ENCODE measurements around the gene AFDN.

DNA sequence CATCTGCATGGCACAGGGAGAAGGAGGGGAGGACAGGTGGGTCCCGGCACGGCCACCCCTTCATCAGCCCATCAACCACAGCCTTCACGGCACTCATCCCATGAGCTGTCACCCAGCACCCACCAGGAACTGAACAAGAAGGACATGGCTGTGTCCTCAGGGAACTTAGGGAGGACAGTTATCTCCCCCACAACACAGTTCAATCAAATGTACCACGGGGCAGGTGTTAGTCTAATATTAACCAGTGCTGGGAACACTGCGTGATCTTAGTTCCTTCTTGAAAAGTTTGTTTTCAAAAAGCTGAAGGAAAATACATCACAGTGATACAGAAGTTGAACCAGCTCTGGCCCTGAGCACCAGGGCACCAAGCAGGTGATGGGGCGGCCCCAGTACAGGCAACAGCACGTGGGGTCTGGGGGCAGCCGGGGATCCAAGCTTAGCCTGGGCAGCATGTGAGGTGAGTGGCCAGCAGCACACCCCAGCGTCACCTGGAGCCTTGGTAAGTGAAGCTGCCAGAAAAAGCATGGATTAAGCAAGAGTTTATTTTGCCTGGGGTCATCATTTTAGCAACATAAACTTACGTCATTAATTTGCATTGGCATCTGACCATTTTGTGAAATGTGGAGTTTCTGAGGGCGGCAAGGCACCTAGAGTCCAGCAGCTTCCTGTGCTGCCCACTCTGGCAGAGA is 35.5 kb upstream of the AFDN start:
- TF ChIP-seq GATA2 (IDR thresholded peaks at IDR 0.05; ENCODE audit: low read depth, low read length) = no peak
- TF ChIP-seq GATA3 (IDR thresholded peaks at IDR 0.05; ENCODE audit: low read depth, low read length) = no peak

All from SH-SY5Y (cell line).